ENCODE results near the gene SLC7A7.

DNA sequence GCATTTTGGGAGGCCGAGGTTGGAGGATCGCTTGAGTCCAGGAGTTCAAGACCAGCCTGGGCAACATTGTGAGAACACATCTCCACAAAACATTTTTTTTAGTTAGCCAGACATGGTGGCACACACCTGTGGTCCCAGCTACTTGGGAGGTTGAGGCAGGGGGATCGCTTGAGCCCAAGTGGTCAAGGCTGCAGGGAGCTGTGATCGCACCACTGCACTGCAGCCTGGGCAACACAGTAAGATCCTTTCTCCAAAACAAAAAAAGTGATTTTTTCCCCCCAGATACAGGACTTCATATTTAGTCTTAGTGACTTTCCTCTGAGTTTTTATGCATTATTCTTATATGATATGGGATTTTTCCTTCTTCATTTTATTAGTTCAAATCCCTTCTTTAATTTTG lies 28.6 kb downstream of the SLC7A7 start:
- no peak for TF ChIP-seq EP300 (IDR thresholded peaks at IDR 0.05; ENCODE audit: borderline replicate concordance in 1 of 2, control insufficient read depth in 1 of 2, low read depth in 2 of 2, low read length in 2 of 2)
- TF ChIP-seq GABPA (IDR thresholded peaks at IDR 0.05; ENCODE audit: low read depth): no peak
- TF ChIP-seq POLR2A (IDR thresholded peaks at IDR 0.05; ENCODE audit: low read depth, low read length): no peak
- no peak for TF ChIP-seq ZSCAN29 (IDR thresholded peaks at IDR 0.05)
- TF ChIP-seq, protein P1, sequence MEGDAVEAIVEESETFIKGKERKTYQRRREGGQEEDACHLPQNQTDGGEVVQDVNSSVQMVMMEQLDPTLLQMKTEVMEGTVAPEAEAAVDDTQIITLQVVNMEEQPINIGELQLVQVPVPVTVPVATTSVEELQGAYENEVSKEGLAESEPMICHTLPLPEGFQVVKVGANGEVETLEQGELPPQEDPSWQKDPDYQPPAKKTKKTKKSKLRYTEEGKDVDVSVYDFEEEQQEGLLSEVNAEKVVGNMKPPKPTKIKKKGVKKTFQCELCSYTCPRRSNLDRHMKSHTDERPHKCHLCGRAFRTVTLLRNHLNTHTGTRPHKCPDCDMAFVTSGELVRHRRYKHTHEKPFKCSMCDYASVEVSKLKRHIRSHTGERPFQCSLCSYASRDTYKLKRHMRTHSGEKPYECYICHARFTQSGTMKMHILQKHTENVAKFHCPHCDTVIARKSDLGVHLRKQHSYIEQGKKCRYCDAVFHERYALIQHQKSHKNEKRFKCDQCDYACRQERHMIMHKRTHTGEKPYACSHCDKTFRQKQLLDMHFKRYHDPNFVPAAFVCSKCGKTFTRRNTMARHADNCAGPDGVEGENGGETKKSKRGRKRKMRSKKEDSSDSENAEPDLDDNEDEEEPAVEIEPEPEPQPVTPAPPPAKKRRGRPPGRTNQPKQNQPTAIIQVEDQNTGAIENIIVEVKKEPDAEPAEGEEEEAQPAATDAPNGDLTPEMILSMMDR (IDR thresholded peaks at IDR 0.05 in 2 of 3, conservative IDR thresholded peaks at IDR 0.05 in 1 of 3; ENCODE audit: control insufficient read depth in 2 of 3, extremely low read depth in 1 of 3, insufficient read depth in 1 of 3, low read depth in 3 of 3, low read length in 3 of 3): no peak
- no peak for TF ChIP-seq RFX5 (IDR thresholded peaks at IDR 0.05; ENCODE audit: low read depth, low read length)
- no peak for TF ChIP-seq BHLHE40 (IDR thresholded peaks at IDR 0.05; ENCODE audit: borderline replicate concordance in 1 of 2, low read depth in 2 of 2, low read length in 1 of 2)
- no peak for TF ChIP-seq IKZF1 (conservative IDR thresholded peaks at IDR 0.05)

All from GM12878 (cell line).